ENCODE data around the gene CREB3L1. TPM values are rescaled to one million over a fixed set of nuclear protein-coding genes. Genes with fewer than 3 reads are reported as not detected.
A peak's percentile ranks its signal among the peaks of the same experiment; 100 is the strongest.

Gene CREB3L1
- total RNA-seq, 3 donors from 2014 or later (not counting 1 experiment from before 2014, with no cell fraction given): not detected

DNA sequence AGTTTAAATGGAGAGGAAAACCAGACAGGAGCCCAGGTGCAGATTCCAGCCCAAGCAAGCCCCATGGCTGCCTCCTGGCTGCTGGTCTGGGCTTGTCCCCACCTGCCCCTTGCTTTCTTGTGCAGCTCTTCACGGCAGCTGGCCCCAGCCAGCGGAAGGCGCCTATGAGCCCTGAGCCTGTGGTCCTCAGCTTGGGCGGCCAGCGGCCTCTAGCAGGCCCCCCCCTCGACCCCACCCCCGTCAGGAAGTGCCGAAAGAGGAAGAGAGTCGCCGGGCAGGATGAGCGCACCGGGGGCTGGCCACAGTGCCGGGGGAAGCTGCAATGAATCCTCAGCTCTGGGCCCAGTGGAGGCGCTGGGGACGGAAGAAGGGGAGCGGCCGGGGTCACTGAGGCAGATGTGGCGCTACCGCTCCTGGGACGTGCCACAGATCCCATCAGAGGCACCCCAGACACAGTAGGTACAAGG, 67.7 kb downstream of the CREB3L1 start:
- no peaks in the 10 kb centered on the region for H3K36me3 Mint-ChIP-seq
- peak in 1 of 2 donors; percentile 39 for DNase-seq
- H3K27me3 ChIP-seq (ENCODE audit: control insufficient read depth, insufficient read depth, low read length): no peaks in the 10 kb centered on the region
- H3K9me3 Mint-ChIP-seq: no peaks in the 10 kb centered on the region
- peak in 1 of 3 donors; percentile 12 for ATAC-seq
- H3K9me3 ChIP-seq (ENCODE audit: control insufficient read depth, insufficient read depth, low read length): no peaks in the 10 kb centered on the region
- no peaks in the 10 kb centered on the region for H3K36me3 ChIP-seq (ENCODE audit: control insufficient read depth, insufficient read depth, low read length)
- 10% methylated on average over 20 of the region's 20 CpGs for WGBS (ENCODE audit: insufficient coverage)
- peaks cover 0 to 5% of the 10 kb centered on the region in 2 donors for H3K27me3 Mint-ChIP-seq (ENCODE audit: low read depth in 2 of 2)
- TF ChIP-seq, protein P1, sequence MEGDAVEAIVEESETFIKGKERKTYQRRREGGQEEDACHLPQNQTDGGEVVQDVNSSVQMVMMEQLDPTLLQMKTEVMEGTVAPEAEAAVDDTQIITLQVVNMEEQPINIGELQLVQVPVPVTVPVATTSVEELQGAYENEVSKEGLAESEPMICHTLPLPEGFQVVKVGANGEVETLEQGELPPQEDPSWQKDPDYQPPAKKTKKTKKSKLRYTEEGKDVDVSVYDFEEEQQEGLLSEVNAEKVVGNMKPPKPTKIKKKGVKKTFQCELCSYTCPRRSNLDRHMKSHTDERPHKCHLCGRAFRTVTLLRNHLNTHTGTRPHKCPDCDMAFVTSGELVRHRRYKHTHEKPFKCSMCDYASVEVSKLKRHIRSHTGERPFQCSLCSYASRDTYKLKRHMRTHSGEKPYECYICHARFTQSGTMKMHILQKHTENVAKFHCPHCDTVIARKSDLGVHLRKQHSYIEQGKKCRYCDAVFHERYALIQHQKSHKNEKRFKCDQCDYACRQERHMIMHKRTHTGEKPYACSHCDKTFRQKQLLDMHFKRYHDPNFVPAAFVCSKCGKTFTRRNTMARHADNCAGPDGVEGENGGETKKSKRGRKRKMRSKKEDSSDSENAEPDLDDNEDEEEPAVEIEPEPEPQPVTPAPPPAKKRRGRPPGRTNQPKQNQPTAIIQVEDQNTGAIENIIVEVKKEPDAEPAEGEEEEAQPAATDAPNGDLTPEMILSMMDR (IDR thresholded peaks at IDR 0.05): no peak
- H3K4me3 ChIP-seq (ENCODE audit: low read length): peak overlapping the region; percentile 36
- intact Hi-C loops (cut with micrococcal nuclease): loop anchor here (5.0 to 10.0 kb wide), 4 partner anchors 37 to 272 kb away; partner anchors contain the start of genes ATG13, HARBI1, MDK and PHF21A
- peaks cover 43 to 46% of the 10 kb centered on the region in 2 donors for H3K4me1 Mint-ChIP-seq
- peaks cover 55% of the 10 kb centered on the region for H3K4me1 ChIP-seq (ENCODE audit: control insufficient read depth, insufficient read depth, low read length)
- H3K27ac Mint-ChIP-seq: peak overlapping the region; percentile 52 to 88
- H3K27ac ChIP-seq (ENCODE audit: low read length): peak overlapping the region; percentile 39
- peak overlapping the region; percentile 92 for H3K4me3 Mint-ChIP-seq

DNA sequence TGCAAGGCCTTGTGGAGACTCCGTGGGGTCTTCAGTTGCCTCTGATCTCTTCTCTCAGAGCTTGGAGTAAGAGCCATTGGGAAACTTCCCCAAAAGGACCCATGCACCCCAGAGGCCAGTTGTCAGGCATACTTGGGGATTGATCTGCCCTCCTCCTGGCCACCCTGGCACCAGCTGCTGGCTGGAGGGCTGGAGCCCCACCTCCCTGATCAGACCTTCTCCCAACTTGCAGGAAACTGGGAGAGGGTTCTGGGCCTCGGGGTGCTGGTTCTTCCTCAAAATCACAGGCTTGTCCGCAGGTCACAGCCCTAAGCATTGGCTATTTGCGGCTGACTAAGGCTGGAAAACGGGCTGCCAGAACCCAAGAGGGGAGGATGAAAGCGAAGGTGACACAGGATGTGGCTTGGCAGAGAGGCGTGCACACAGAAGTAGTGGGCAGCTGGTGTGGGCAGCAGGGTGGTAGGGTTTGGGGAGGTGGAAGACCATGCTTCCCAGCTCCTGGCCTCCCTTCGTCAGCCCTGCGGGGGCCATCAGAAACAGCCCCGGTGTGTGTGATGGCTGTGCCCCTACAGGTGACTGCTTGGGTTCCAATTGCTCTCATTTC, 68.5 kb downstream of the CREB3L1 start:
- TF ChIP-seq, protein P1 (IDR thresholded peaks at IDR 0.05): no peak
- Mint-ChIP-seq H3K4me1 (peaks cover 46 to 54% of the 10 kb centered on the region in 2 donors), H3K27ac (peak overlapping the region; percentile 52 to 88), H3K9me3 (no peaks in the 10 kb centered on the region), H3K4me3 (peak overlapping the region; percentile 92), H3K36me3 (no peaks in the 10 kb centered on the region), H3K27me3 (ENCODE audit: low read depth in 2 of 2) (peaks cover 0 to 5% of the 10 kb centered on the region in 2 donors)
- 9% methylated on average over 10 of the region's 10 CpGs for WGBS (ENCODE audit: insufficient coverage)
- Histone ChIP-seq H3K27me3 (ENCODE audit: control insufficient read depth, insufficient read depth, low read length) (no peaks in the 10 kb centered on the region), H3K4me1 (ENCODE audit: control insufficient read depth, insufficient read depth, low read length) (peaks cover 63% of the 10 kb centered on the region), H3K27ac (ENCODE audit: low read length) (peak overlapping the region; percentile 39), H3K9me3 (ENCODE audit: control insufficient read depth, insufficient read depth, low read length) (no peaks in the 10 kb centered on the region), H3K4me3 (ENCODE audit: low read length) (peak overlapping the region; percentile 36), H3K36me3 (ENCODE audit: control insufficient read depth, insufficient read depth, low read length) (no peaks in the 10 kb centered on the region)
- intact Hi-C loops (cut with micrococcal nuclease): loop anchor here (5.0 to 10.0 kb wide), 4 partner anchors 36 to 271 kb away; partner anchors contain the start of genes ATG13, HARBI1, MDK and PHF21A
- ATAC-seq: no peak
- peak in 1 of 2 donors; percentile 57 for DNase-seq

DNA sequence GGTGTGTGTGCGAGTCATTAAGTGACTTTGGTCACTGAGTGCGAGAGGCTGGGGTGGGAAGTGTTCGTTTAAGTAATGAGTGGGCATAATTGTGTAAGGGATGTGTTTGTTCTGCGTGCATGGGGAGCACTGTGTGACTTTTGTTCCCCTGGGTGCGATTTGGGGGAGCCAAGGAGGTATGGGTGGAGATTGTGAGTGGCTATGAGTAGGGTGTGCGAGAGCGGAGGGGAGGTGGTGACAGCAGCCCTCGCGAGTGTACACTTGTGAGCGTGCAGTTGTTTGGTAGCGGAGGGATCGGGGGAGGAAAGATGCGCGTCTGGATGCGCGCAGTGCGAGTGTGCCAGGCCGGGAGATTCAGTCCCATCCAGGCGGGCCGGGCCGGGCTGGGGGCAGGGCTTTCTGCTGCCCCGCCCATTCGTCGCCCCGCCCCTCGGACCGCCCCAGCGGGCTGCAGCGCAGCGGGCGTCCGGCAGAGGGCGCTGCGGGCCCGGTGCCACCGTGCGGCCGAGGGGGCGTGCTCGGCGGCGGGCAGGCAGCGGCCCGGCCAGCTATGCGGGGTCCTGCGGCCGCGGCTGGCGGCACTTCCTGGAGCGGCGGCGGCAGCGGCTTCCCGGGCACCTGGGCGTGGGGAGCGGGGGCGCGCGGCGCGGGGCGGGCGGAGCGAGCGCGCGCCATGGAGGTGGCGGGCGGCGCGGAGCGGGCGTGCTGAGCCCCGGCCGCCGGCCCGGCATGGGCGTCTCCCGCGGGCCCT, 69.6 kb downstream of the CREB3L1 start, which contains the start of gene DGKZ:
TSS of gene DGKZ (plus strand) at position 578 of the 751 bp plus-strand sequence. CDS start 197 bp downstream, outside the sequence.
- Mint-ChIP-seq H3K27ac (peak within 1 kb of the TSS; percentile 90), H3K36me3 (no peaks in the 10 kb centered on the region), H3K4me1 (peaks cover 57 to 64% of the 10 kb centered on the region in 2 donors), H3K9me3 (no peaks in the 10 kb centered on the region), H3K27me3 (ENCODE audit: low read depth in 2 of 2) (no peaks in the 10 kb centered on the region), H3K4me3 (peak within 1 kb of the TSS; percentile 93)
- H3K36me3 ChIP-seq (ENCODE audit: control insufficient read depth, insufficient read depth, low read length): peaks cover 8% of the 10 kb centered on the region
- H3K27ac ChIP-seq (ENCODE audit: low read length): peak within 1 kb of the TSS; percentile 41
- intact Hi-C loops (cut with micrococcal nuclease): loop anchor here (1.0 to 10.0 kb wide), 5 partner anchors 20 to 270 kb away; partner anchors contain the start of genes ATG13, HARBI1, MDK and PHF21A
- WGBS (ENCODE audit: insufficient coverage): 3% methylated on average over 80 of the region's 80 CpGs
- DNase-seq (peak; percentile 93 to 96), ATAC-seq (peak; percentile 80 to 94 (median 84))
- peak within 1 kb of the TSS; percentile 93 for H3K4me3 ChIP-seq (ENCODE audit: low read length)
- TF ChIP-seq, protein P1 (IDR thresholded peaks at IDR 0.05): peak; percentile 69
- H3K27me3 ChIP-seq (ENCODE audit: control insufficient read depth, insufficient read depth, low read length): no peaks in the 10 kb centered on the region
- H3K9me3 ChIP-seq (ENCODE audit: control insufficient read depth, insufficient read depth, low read length): no peaks in the 10 kb centered on the region
- H3K4me1 ChIP-seq (ENCODE audit: control insufficient read depth, insufficient read depth, low read length): peaks cover 73% of the 10 kb centered on the region

All from natural killer cell (primary cell).